ENCODE data around the gene SGK1.
"Not testable (repeated sequence)": the region's sequence is repeated elsewhere in the genome, so short reads cannot be mapped to it uniquely, and the experiment has no call there.

Gene SGK1

GRCh38 chr6:134299236-134299635, 18.7 kb downstream of the SGK1 start:
- DNase-seq = no peak

- no peak for DNase-seq
These were observed 21.1 kb downstream of the SGK1 start for GRCh38 chr6:134296762-134297161.

GRCh38 chr6:134295953-134296553, 21.9 kb downstream of the SGK1 start:
- DNase-seq = no peak

GRCh38 chr6:134293659-134294161, 24.2 kb downstream of the SGK1 start:
- DNase-seq = no peak

- no peak for DNase-seq
These were observed 26.8 kb downstream of the SGK1 start for GRCh38 chr6:134291156-134291555.

- DNase-seq = no peak
These were observed 28.7 kb downstream of the SGK1 start for GRCh38 chr6:134289204-134289575.

- no peak for DNase-seq
These were observed 29.2 kb downstream of the SGK1 start for GRCh38 chr6:134288538-134289203.

- no peak for DNase-seq
These were observed 29.9 kb downstream of the SGK1 start for GRCh38 chr6:134287859-134288537.

GRCh38 chr6:134282816-134283215, 35.1 kb downstream of the SGK1 start:
- no peak for DNase-seq

GRCh38 chr6:134281388-134281787, 36.5 kb downstream of the SGK1 start:
- no peak for DNase-seq

GRCh38 chr6:134278000-134278399, 39.9 kb downstream of the SGK1 start:
- no peak for DNase-seq

GRCh38 chr6:134276891-134277377, 41.0 kb downstream of the SGK1 start:
- DNase-seq = peak; percentile 4

- no peak for DNase-seq
These were observed 45.5 kb downstream of the SGK1 start for GRCh38 chr6:134272374-134272773.

- no peak for DNase-seq
These were observed 50.0 kb downstream of the SGK1 start for GRCh38 chr6:134267917-134268361.

- no peak for DNase-seq
These were observed 51.1 kb downstream of the SGK1 start for GRCh38 chr6:134266776-134267175.

GRCh38 chr6:134261766-134262165, 56.1 kb downstream of the SGK1 start:
- DNase-seq = no peak

GRCh38 chr6:134258849-134259306, 59.0 kb downstream of the SGK1 start:
- no peak for DNase-seq

GRCh38 chr6:134257516-134257915, 60.4 kb downstream of the SGK1 start:
- no peak for DNase-seq

GRCh38 chr6:134256862-134257261, 61.0 kb downstream of the SGK1 start:
- DNase-seq = no peak

- DNase-seq = not testable (repeated sequence)
These were observed 62.6 kb downstream of the SGK1 start for GRCh38 chr6:134255280-134255679.

- DNase-seq = no peak
These were observed 63.8 kb downstream of the SGK1 start for GRCh38 chr6:134254118-134254517.

- no peak for DNase-seq
These were observed 64.2 kb downstream of the SGK1 start for GRCh38 chr6:134253681-134254080.

GRCh38 chr6:134251320-134251719, 66.6 kb downstream of the SGK1 start:
- DNase-seq = no peak

- DNase-seq = no peak
These were observed 67.1 kb downstream of the SGK1 start for GRCh38 chr6:134250776-134251175.
